Sigmoid colon (tissue), 4 donors: ENCODE measurements around the gene CCL19.

Experiments used
- CTCF ChIP-seq, 4 experiments: fragments of 450-650 bp in 3 of 4; fragments of 200-600 bp in 1 of 4; IDR thresholded peaks; one replicate each; pipeline ENCODE4 v1.5.1; 2016 to 2019; ENCODE audit warnings: antibody characterized with exemption in 4 of 4, mild to moderate bottlenecking in 3 of 4, moderate library complexity in 2 of 4
- EP300 ChIP-seq, 4 donors: sonication (generic); formaldehyde crosslinking; IDR thresholded peaks; one replicate each; pipeline ENCODE4 v1.6.1; 2017; ENCODE audit warnings: antibody characterized with exemption in 4 of 4
- POLR2A ChIP-seq, 2 donors: fragments of 450-650 bp; IDR thresholded peaks; one replicate each; pipeline ENCODE4 v1.6.1; 2016; ENCODE audit warnings: antibody characterized with exemption in 2 of 2, mild to moderate bottlenecking in 2 of 2, moderate library complexity in 2 of 2
- POLR2AphosphoS5 ChIP-seq, 4 donors: sonication (generic); formaldehyde crosslinking; IDR thresholded peaks; one replicate each; pipeline ENCODE4 v1.6.1; 2017; ENCODE audit warnings: antibody characterized with exemption in 4 of 4

GRCh38 chr9:34642679-34643078 is 48.4 kb downstream of the CCL19 start:
- TF ChIP-seq CTCF (IDR thresholded peaks at IDR 0.05), result no peak
- TF ChIP-seq POLR2AphosphoS5 (IDR thresholded peaks at IDR 0.05), result no peak
- no peak for TF ChIP-seq EP300 (IDR thresholded peaks at IDR 0.05)
- no peak for TF ChIP-seq POLR2A (IDR thresholded peaks at IDR 0.05)
